Measurements from ENCODE around the gene DCLK3. TPM values are rescaled to one million over a fixed set of nuclear protein-coding genes. Genes with fewer than 3 reads are reported as not detected.

DCLK3 gene
- total RNA-seq, 2 donors from 2014 or later: 0.80 TPM; not detected in 1

DNA sequence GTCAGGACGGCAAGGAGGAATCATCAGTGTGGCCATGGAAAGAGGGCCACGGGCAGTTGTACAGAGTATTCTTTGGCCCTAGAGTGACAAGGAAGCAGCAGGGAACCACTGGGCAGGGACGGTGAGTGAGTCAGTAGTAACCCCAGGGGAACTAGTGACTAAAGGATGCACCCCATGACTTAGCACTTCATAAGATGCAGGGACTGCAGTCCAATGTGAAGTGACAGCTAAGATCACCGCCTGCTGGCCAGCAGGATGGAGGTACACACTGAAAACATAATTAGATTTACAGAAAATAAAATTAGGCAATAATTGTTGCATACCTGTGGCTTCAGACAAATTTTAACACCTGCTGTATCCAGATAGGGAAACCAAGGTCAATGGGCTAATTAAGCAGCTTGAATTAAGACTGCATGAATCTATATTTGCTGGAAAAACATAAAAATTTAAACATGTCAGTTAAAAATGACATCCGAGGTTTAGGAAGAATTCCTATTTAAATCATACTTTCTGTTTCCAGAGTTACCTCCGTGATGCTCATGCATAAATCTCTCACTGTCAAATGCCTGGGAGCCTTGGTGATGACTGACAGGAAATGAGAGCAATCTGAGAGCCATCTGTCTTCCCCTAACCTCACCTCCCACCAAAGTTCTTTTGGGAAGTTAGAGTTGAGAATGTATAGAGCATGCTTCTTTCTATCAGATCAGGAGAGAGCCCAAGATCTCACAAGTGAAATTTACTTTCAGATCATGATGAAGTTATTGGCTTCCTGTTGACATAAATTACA, 56.5 kb downstream of the DCLK3 start:
- no peaks in the 10 kb centered on the region for H3K4me1 ChIP-seq (replicated peaks)
- no peak overlapping the region for H3K27ac ChIP-seq
- WGBS: 60% methylated on average over 6 of the region's 6 CpGs
- TF ChIP-seq POLR2AphosphoS5 (IDR thresholded peaks at IDR 0.05) (no peak), POLR2A (IDR thresholded peaks at IDR 0.05) (no peak)
- TF ChIP-seq, protein P1, sequence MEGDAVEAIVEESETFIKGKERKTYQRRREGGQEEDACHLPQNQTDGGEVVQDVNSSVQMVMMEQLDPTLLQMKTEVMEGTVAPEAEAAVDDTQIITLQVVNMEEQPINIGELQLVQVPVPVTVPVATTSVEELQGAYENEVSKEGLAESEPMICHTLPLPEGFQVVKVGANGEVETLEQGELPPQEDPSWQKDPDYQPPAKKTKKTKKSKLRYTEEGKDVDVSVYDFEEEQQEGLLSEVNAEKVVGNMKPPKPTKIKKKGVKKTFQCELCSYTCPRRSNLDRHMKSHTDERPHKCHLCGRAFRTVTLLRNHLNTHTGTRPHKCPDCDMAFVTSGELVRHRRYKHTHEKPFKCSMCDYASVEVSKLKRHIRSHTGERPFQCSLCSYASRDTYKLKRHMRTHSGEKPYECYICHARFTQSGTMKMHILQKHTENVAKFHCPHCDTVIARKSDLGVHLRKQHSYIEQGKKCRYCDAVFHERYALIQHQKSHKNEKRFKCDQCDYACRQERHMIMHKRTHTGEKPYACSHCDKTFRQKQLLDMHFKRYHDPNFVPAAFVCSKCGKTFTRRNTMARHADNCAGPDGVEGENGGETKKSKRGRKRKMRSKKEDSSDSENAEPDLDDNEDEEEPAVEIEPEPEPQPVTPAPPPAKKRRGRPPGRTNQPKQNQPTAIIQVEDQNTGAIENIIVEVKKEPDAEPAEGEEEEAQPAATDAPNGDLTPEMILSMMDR (IDR thresholded peaks at IDR 0.05): no peak
- H3K9me3 ChIP-seq: no peaks in the 10 kb centered on the region
- H3K4me3 ChIP-seq: no peak overlapping the region
- H3K27me3 ChIP-seq (replicated peaks; ENCODE audit: insufficient read depth): no peaks in the 10 kb centered on the region
- DNase-seq (ENCODE audit: low spot score): no peak
- intact Hi-C loops (cut with DNase I): no loop called here
- H3K36me3 ChIP-seq: no peaks in the 10 kb centered on the region

DNA sequence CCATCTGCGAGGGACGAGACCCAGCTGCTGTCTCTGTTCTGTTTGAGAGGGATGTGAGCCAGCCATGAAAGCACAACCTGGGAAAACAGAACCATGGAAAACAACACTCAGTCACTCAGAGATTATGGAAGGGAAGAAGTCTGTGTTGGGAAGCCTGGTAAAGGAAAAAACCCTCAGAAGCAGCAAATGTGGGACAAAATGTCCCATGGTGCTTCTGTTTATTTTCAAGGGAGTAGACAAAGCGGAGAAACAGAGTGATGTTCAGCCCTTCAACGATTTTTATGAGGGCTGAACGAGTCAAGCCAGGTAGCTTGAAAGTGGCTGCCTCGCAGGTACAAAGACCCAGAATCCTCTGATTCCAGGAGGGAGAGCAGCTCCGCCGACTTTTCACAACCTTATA, 59.3 kb downstream of the DCLK3 start:
- Histone ChIP-seq H3K4me3 (no peak overlapping the region), H3K36me3 (no peaks in the 10 kb centered on the region), H3K4me1 (replicated peaks) (no peaks in the 10 kb centered on the region), H3K27ac (no peak overlapping the region), H3K27me3 (replicated peaks; ENCODE audit: insufficient read depth) (no peaks in the 10 kb centered on the region), H3K9me3 (no peaks in the 10 kb centered on the region)
- no peak for DNase-seq (ENCODE audit: low spot score)
- TF ChIP-seq POLR2A (IDR thresholded peaks at IDR 0.05) (no peak), POLR2AphosphoS5 (IDR thresholded peaks at IDR 0.05) (no peak)
- TF ChIP-seq, protein P1 (IDR thresholded peaks at IDR 0.05): no peak
- 48% methylated on average over 8 of the region's 8 CpGs for WGBS
- intact Hi-C loops (cut with DNase I): no loop called here

DNA sequence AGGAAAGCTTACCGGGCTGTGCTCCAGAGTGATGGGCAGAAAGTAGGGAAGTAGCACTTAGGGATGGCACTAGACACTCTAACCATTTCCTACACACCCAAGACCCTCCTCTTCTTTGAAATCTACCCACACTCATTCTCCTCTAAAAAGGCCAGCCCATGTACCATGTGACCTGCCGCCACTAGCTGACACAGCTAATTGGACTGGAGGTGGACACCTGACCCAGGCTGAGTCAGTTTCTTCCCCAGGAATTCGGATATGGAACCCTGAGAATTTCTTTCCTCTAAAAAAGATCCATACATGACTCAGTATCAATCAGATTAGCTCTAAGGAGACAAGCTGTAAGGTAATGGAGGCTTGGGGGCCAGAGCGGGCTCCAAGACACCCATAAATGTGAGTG, 60.1 kb downstream of the DCLK3 start:
- no peak overlapping the region for H3K27ac ChIP-seq
- no peaks in the 10 kb centered on the region for H3K27me3 ChIP-seq (replicated peaks; ENCODE audit: insufficient read depth)
- DNase-seq (ENCODE audit: low spot score): no peak
- no peaks in the 10 kb centered on the region for H3K9me3 ChIP-seq
- H3K4me1 ChIP-seq (replicated peaks): no peaks in the 10 kb centered on the region
- WGBS: 90% methylated on average over 4 of the region's 4 CpGs
- TF ChIP-seq, protein P1 (IDR thresholded peaks at IDR 0.05): no peak
- TF ChIP-seq POLR2A (IDR thresholded peaks at IDR 0.05) (no peak), POLR2AphosphoS5 (IDR thresholded peaks at IDR 0.05) (no peak)
- H3K36me3 ChIP-seq: no peaks in the 10 kb centered on the region
- intact Hi-C loops (cut with DNase I): no loop called here
- H3K4me3 ChIP-seq: no peak overlapping the region

DNA sequence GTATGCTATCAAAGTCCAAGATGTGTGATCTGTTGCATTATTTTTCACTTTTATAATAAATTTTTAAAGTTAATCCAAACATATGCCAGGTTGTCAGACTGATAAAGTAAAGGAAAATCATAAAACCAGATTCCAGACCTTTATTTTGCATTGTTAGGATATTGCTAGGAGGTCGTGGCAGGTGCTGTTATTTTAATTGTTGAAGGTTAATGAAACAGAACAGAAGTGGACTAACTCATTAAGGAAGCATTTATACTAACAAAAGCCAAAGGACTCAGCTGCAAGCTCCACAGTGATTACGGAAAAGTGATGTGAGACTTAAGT, 63.1 kb downstream of the DCLK3 start:
- no peak overlapping the region for H3K4me3 ChIP-seq
- H3K27ac ChIP-seq: no peak overlapping the region
- H3K36me3 ChIP-seq: no peaks in the 10 kb centered on the region
- intact Hi-C loops (cut with DNase I): no loop called here
- WGBS: 74% methylated on average over 2 of the region's 2 CpGs
- TF ChIP-seq POLR2AphosphoS5 (IDR thresholded peaks at IDR 0.05) (no peak), POLR2A (IDR thresholded peaks at IDR 0.05) (no peak)
- TF ChIP-seq, protein P1 (IDR thresholded peaks at IDR 0.05): no peak
- H3K4me1 ChIP-seq (replicated peaks): no peaks in the 10 kb centered on the region
- no peaks in the 10 kb centered on the region for H3K9me3 ChIP-seq
- H3K27me3 ChIP-seq (replicated peaks; ENCODE audit: insufficient read depth): no peaks in the 10 kb centered on the region
- no peak for DNase-seq (ENCODE audit: low spot score)

All from prostate gland (tissue), 2 donors.